ENCODE data around the gene HOXB8.

GRCh38 chr17:48593840-48594537 lies 21.1 kb downstream of the HOXB8 start:
- TF ChIP-seq CTCF (IDR thresholded peaks at IDR 0.05) (peak; percentile 76 to 85 (median 79)), POLR2A (IDR thresholded peaks at IDR 0.05) (no peak)
